Activated CD8-positive, alpha-beta memory T cell treated with anti-CD3 and anti-CD28 coated beads for 24 hours (primary cell): ENCODE measurements around the gene PRRT3.
"Not testable (repeated sequence)": the region's sequence is repeated elsewhere in the genome, so short reads cannot be mapped to it uniquely, and the experiment has no call there.

Source experiments
- DNase-seq: peaks from one replicate; pipeline ENCODE4 v3.0.0-alpha.2; 2020

The PRRT3 gene

GRCh38 chr3:9917820-9918219 is 34.4 kb downstream of the PRRT3 start:
- no peak for DNase-seq

GRCh38 chr3:9916734-9917680 is 35.2 kb downstream of the PRRT3 start, which contains the start of gene IL17RC:
Gene IL17RC, plus strand, starts transcription at chr3:9917098. Its CDS starts 218 bp downstream, at chr3:9917316.
- peak; percentile 73 for DNase-seq

- no peak for DNase-seq
Observed at GRCh38 chr3:9916346-9916733, 35.9 kb downstream of the PRRT3 start.

- peak; percentile 77 for DNase-seq
Observed at GRCh38 chr3:9915254-9916141, 36.7 kb downstream of the PRRT3 start.

GRCh38 chr3:9914559-9915253 is 37.5 kb downstream of the PRRT3 start:
- no peak for DNase-seq

- DNase-seq, result no peak
Observed at GRCh38 chr3:9914011-9914410, 38.2 kb downstream of the PRRT3 start.

- DNase-seq, result no peak
Observed at GRCh38 chr3:9913601-9914000, 38.6 kb downstream of the PRRT3 start.

GRCh38 chr3:9912294-9912935 is 39.8 kb downstream of the PRRT3 start:
- DNase-seq, result no peak

- no peak for DNase-seq
Observed at GRCh38 chr3:9911863-9912262, 40.3 kb downstream of the PRRT3 start.

GRCh38 chr3:9909221-9910013 is 42.8 kb downstream of the PRRT3 start:
- DNase-seq, result no peak

GRCh38 chr3:9908286-9908685 is 43.9 kb downstream of the PRRT3 start:
- no peak for DNase-seq

GRCh38 chr3:9906480-9906879 is 45.7 kb downstream of the PRRT3 start:
- no peak for DNase-seq

GRCh38 chr3:9903904-9904303 is 48.3 kb downstream of the PRRT3 start:
- DNase-seq, result no peak

- DNase-seq, result no peak
Observed at GRCh38 chr3:9903238-9903624, 49.0 kb downstream of the PRRT3 start.

- DNase-seq, result peak; percentile 61
Observed at GRCh38 chr3:9902372-9903237, 49.6 kb downstream of the PRRT3 start, which contains the start of gene IL17RE. Gene IL17RE, plus strand, starts transcription at chr3:9902848. Its CDS starts 85 bp downstream, at chr3:9902933.

- DNase-seq, result peak; percentile 64
Observed at GRCh38 chr3:9901967-9902366, 50.2 kb downstream of the PRRT3 start.

GRCh38 chr3:9900965-9901415 is 51.2 kb downstream of the PRRT3 start:
- not testable (repeated sequence) for DNase-seq

GRCh38 chr3:9899289-9899791 is 52.9 kb downstream of the PRRT3 start:
- no peak for DNase-seq

GRCh38 chr3:9898467-9899241 is 53.6 kb downstream of the PRRT3 start:
- DNase-seq, result no peak
